Activated CD4-positive, alpha-beta T cell treated with anti-CD3 and anti-CD28 coated beads, Interleukin-10, Interleukin-2, amounts not matched to agents 100 ng/mL and 50 ng/mL, durations not matched to agents 16 hours and 8 hours (primary cell): Measurements from ENCODE around the gene TOMT.
A peak's percentile ranks its signal among the peaks of the same experiment; 100 is the strongest.

Experiments used
- DNase-seq: peaks from one replicate; pipeline ENCODE4 v3.0.0-alpha.2; 2020

TOMT gene, protein sequence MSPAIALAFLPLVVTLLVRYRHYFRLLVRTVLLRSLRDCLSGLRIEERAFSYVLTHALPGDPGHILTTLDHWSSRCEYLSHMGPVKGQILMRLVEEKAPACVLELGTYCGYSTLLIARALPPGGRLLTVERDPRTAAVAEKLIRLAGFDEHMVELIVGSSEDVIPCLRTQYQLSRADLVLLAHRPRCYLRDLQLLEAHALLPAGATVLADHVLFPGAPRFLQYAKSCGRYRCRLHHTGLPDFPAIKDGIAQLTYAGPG

GRCh38 chr11:72105888-72106287 lies at the start of gene TOMT:
TOMT (plus strand) TSS chr11:72105924; CDS start chr11:72105952, 28 bp downstream.
- DNase-seq, result no peak

DNA sequence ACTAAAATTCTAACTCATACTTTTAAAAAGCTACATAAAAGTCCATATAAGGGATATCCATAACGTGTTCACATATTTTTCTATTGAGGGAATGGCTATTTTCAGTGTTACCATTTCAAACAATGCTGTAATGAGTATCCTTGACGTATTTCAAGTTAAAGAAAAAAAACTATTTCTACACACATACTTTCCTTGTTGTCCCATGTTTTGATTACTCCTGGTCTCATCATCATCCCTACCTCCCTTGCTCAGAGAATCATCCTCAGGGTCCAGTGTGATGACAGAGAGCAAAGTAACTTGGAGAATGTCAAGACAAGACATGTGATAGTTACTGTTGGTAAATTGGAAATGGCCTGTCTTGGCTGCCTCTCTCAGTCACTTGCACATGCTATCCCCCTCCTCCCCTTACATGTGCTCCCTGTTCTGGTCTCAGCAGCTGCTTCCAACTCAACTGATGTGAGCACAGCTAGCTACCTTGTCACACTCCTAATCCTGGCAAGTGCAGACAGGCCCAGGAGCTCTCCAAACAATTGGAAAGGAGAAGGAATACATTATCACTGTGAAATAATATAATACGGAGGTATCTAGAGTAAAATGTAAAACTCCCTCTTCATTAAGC lies 47.2 kb upstream of the TOMT start:
- no peak for DNase-seq

- DNase-seq, result no peak
Observed at GRCh38 chr11:72061739-72062396, 43.9 kb upstream of the TOMT start.

GRCh38 chr11:72066855-72067254 lies 38.9 kb upstream of the TOMT start:
- DNase-seq, result no peak

DNA sequence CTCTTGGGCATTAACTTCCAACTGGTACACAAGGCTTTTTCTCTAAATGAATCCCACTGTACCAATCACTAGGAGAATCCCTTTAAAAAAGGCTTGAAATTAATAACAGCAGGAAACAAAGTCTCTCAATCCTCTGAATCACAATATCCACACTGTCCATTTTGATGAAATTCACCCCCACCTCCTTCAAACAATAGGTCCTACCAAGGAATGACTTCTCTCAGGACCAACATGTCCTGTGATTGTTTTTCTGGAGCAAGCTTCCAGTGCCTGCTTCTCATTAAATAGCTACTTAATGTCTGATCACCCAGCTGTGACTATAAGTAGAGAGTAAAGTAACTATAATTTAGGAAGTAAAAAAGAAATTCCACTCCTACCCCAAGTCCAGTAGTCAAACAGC lies 38.5 kb upstream of the TOMT start:
- DNase-seq, result no peak

GRCh38 chr11:72067676-72068075 lies 38.0 kb upstream of the TOMT start:
- DNase-seq, result no peak

- DNase-seq, result peak; percentile 17
Observed at GRCh38 chr11:72069200-72069599, 36.5 kb upstream of the TOMT start.

DNA sequence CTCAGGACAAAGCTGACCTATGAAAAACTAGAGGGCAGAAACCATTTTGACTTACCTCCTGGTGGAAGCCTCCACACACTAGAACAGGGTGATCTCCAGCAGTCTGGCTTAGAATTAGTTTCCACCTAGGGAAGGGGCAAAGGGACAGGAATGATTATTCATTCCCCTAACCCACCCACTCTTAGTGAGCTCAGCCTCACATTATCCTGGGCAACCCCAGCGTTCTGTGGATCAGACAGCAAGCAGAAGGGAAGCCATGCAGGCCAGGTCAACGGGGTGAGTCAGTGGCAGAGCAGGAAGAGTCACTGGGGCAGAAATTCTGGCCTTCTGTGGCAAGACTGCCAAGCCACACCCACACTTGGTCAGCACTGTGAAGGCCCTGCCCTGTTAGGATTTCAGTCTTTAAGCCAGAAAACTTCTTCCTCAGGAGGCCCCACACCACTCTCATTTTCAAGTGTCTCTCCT lies 35.9 kb upstream of the TOMT start:
- peak; percentile 29 for DNase-seq

- no peak for DNase-seq
Observed at GRCh38 chr11:72070491-72070890, 35.2 kb upstream of the TOMT start.

- peak; percentile 32 for DNase-seq
Observed at GRCh38 chr11:72072348-72072747, 33.4 kb upstream of the TOMT start.

DNA sequence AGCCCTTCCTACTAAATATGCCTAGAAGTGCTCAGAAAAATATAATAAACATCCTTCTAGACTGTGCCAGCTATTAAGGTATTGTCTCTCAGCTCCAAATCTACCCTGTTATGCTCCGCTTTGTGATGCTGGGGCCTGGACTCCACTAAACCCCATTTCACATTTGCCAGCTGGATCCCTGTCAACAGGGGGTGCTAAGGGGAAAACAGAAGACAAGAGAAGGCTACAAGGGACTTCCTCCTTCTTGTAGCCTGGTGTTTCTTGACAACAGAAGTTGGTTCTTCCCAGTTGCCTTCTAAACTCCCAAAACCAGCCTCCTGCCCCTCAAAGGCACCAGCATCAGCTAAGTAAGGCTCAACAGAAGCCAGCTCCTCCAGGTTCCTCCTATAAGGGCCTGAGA lies 30.6 kb upstream of the TOMT start:
- no peak for DNase-seq

- no peak for DNase-seq
Observed at GRCh38 chr11:72075756-72076155, 30.0 kb upstream of the TOMT start.

GRCh38 chr11:72078477-72078876 lies 27.2 kb upstream of the TOMT start:
- DNase-seq, result no peak

DNA sequence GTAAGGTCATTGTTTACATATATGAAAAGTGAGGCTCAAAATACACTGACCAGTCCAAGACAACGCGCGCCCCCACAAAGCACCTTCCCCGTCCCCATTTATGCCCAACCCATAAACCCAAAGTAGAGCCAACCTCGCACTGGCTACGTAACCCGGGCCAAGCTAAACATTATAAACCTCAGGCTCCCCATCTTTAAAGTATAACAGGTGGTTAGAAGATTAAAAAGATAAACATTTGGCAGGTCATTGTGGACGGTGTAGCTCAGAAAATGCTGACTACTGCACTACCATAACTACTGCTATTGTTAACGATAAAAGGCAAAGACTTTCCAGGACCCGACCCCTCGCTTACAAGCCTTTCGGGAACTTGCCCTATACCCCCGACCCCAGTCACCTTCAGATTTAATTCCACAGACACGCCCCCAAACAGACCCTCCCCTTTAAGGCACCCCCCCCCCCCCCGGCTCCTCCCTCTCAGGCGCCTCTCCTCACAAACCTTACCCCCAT lies 25.9 kb upstream of the TOMT start:
- DNase-seq, result no peak

DNA sequence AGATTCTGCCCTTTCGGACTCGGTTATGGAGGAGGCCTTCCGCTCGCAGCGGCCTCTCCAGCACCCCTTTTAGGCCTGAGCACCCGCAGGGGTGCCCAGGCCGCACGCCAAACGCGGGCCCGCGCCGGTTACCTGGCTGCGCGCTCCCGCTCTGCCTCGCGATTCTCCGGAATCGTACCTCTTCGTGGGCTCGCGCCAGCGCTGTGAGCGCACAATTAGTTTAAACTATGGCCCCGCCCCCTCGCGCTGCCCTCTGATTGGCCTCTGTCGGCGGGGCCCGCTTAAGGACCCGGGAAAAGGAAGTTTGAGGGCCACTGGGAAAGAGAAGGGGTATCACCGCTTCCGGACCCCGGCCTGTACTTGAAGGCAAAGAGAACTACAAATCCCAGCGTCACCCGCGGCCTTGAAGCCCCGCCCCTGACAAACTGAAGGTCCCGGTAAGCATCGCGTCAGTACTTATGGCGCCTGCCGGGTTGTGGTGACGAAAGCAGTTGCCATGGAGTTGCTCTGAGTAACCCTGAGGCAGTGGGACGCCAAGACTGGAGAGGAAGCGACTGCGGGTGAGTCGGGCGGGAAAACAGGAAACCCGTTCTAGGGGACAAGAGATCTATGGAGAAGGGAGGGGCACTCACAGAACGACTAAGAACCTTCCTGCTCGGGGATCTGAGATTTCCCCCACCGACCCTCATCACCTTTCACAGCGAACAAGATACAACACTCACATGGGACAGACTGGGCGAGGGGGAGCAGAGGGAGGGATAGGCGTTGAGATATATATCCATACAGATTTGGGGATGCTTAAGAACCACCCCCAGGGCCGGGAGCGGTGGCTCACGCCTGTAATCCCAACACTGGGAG lies 25.2 kb upstream of the TOMT start, which contains the start of the genes LRRC51 and NUMA1:
TSS of gene LRRC51 (plus strand) at position 525 of the 858 bp plus-strand sequence. CDS start 8,234 bp downstream, outside the sequence.
TSS of gene NUMA1 (minus strand) at position 217 of the 858 bp plus-strand sequence. CDS start 44,599 bp downstream, outside the sequence.
- DNase-seq, result peak; percentile 100

GRCh38 chr11:72081184-72081644 lies 24.5 kb upstream of the TOMT start:
- DNase-seq, result no peak

DNA sequence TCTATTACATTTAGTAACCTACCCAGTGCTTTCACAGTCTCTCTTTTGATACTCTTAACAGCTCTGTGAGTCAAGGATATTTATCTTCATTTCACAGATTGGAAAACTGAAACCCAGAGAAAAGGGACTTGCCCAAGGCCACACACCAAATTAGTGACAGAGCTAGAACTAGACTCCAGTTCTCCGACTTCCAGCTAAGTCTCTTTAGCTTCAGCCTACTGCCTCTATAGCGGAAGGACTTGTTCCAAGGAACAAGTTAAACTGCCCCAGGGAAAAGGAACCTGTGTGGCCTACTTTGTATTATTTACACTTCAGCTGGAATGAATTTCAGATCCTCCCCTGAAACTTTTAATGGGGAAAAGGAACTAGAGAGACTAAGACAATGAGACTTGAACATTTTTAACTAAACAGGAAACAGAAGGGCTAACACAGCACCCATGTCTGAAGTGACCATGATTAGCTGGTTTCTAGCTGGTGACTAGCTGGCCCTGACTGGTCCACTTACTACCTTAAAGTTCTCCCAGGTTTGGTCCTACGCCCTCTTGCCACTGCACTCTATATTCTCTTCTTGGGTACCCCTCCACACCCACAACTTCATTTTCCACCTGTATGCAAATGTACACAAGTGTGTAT lies 23.8 kb upstream of the TOMT start:
- DNase-seq, result no peak

GRCh38 chr11:72083414-72083813 lies 22.3 kb upstream of the TOMT start:
- DNase-seq, result no peak

DNA sequence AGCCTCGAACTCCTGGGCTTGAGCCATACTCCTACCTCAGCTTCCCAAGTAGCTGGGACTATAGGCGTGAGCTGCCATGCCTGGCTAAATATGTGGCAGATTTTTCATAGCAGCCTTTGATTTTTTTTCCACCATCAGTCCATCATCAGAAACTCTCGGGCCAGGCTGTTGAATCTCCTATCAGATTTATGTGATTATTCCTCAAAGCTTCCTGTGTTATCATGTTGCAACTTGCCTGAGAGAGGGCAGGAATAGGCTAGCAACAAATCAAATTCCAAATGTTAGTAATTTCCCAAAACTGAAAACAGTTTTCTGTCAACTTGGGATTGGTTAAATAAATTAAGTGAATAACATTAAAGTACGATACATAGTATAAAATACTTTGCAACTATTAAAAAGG lies 21.6 kb upstream of the TOMT start:
- no peak for DNase-seq

- no peak for DNase-seq
Observed at GRCh38 chr11:72084965-72085364, 20.8 kb upstream of the TOMT start.

- DNase-seq, result no peak
Observed at GRCh38 chr11:72085621-72086351, 19.9 kb upstream of the TOMT start.
